ENCODE results near the gene ACOXL.

Gene ACOXL

GRCh38 chr2:111126581-111126980 lies 394.2 kb downstream of the ACOXL start:
- in situ Hi-C loops (cut with MboI; ENCODE audit: low sequenced_read_pairs, unreplicated experiment): loop anchor here (25.0 kb wide), 1 partner anchor 586 kb away; no protein-coding TSS in a partner anchor
- DNase-seq (ENCODE audit: low spot score): no peak
- no peak for TF ChIP-seq CTCF (IDR thresholded peaks at IDR 0.05; ENCODE audit: borderline replicate concordance, control extremely low read depth, extremely low read depth, insufficient read depth, missing control alignments)

DNA sequence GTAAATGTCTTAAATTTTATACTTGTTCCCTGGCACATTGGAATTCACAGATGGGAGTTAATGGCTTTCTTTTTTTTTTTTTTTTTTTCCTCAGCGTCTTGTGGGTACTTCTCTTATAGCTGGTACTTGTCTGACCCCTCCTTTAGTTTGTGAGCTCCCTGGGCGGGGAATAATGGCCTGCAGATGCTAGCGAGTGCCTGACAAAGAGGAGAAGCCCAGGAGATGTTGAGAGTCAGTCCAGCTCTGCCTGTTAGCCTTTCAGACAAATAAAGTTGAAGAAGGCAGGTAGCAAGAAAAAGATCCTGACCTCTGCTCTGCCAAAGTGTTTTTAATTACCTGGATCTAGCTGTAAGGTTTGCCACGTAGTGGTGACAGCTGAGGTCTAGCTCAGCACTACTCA lies 395.0 kb downstream of the ACOXL start:
- TF ChIP-seq CTCF (IDR thresholded peaks at IDR 0.05; ENCODE audit: borderline replicate concordance, control extremely low read depth, extremely low read depth, insufficient read depth, missing control alignments): no peak
- in situ Hi-C loops (cut with MboI; ENCODE audit: low sequenced_read_pairs, unreplicated experiment): loop anchor here (25.0 kb wide), 1 partner anchor 585 kb away; no protein-coding TSS in a partner anchor
- no peak for DNase-seq (ENCODE audit: low spot score)

DNA sequence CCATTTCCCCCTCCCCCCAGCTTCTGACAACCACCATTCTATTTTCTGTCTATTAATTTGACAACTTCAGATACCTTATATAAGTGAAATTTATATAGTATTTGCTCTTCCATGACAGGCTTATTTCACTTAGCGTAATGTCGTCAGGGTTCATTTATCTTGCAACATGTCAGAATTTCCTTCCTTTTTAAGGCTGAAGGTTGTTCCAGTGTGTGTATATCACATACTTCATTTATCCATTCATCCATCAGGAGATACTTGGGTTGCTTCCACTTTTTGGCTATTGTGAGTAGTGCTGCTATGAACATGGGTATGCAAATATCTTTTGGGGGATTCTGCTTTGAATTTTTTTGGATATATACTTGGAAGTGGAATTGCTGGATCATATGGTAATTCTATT lies 395.7 kb downstream of the ACOXL start:
- TF ChIP-seq CTCF (IDR thresholded peaks at IDR 0.05; ENCODE audit: borderline replicate concordance, control extremely low read depth, extremely low read depth, insufficient read depth, missing control alignments): no peak
- no peak for DNase-seq (ENCODE audit: low spot score)
- in situ Hi-C loops (cut with MboI; ENCODE audit: low sequenced_read_pairs, unreplicated experiment): loop anchor here (25.0 kb wide), 1 partner anchor 584 kb away; no protein-coding TSS in a partner anchor

DNA sequence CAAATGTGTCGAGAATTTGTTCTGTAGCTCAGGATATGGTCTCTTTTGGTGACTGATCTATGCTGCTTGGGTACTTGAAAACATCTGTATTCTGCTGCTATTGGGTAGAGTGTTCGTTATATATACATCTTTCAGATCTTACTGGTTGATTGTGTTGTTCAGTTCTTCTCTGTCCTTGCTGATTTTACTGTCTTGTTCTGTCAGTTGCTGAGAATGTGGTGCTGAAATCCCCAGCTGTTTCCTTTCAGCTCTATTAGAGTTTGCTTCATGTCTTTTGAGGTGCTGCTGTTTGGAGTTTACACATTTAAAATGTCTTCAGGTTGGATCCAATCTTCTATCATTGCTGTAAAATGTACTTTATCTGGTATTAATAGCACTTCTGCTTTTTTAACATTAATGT lies 401.2 kb downstream of the ACOXL start:
- in situ Hi-C loops (cut with MboI; ENCODE audit: low sequenced_read_pairs, unreplicated experiment): loop anchor here (25.0 kb wide), 1 partner anchor 579 kb away; no protein-coding TSS in a partner anchor
- DNase-seq (ENCODE audit: low spot score): no peak
- no peak for TF ChIP-seq CTCF (IDR thresholded peaks at IDR 0.05; ENCODE audit: borderline replicate concordance, control extremely low read depth, extremely low read depth, insufficient read depth, missing control alignments)

- no peak for DNase-seq (ENCODE audit: low spot score)
- in situ Hi-C loops (cut with MboI; ENCODE audit: low sequenced_read_pairs, unreplicated experiment): loop anchor here (25.0 kb wide), 1 partner anchor 578 kb away; no protein-coding TSS in a partner anchor
- no peak for TF ChIP-seq CTCF (IDR thresholded peaks at IDR 0.05; ENCODE audit: borderline replicate concordance, control extremely low read depth, extremely low read depth, insufficient read depth, missing control alignments)
Measured at GRCh38 chr2:111134055-111134454, 401.7 kb downstream of the ACOXL start.

- no peak for TF ChIP-seq CTCF (IDR thresholded peaks at IDR 0.05; ENCODE audit: borderline replicate concordance, control extremely low read depth, extremely low read depth, insufficient read depth, missing control alignments)
- DNase-seq (ENCODE audit: low spot score): no peak
- in situ Hi-C loops (cut with MboI; ENCODE audit: low sequenced_read_pairs, unreplicated experiment): loop anchor here (25.0 kb wide), 1 partner anchor 577 kb away; no protein-coding TSS in a partner anchor
Measured at GRCh38 chr2:111135237-111135909, 403.0 kb downstream of the ACOXL start.

Data from GM13976 (cell line).